ENCODE data around the gene LRTM1. TPM values are rescaled to one million over a fixed set of nuclear protein-coding genes. Genes with fewer than 3 reads are reported as not detected.

LRTM1 gene
- total RNA-seq, 2 experiments from 2014 or later, result not detected

DNA sequence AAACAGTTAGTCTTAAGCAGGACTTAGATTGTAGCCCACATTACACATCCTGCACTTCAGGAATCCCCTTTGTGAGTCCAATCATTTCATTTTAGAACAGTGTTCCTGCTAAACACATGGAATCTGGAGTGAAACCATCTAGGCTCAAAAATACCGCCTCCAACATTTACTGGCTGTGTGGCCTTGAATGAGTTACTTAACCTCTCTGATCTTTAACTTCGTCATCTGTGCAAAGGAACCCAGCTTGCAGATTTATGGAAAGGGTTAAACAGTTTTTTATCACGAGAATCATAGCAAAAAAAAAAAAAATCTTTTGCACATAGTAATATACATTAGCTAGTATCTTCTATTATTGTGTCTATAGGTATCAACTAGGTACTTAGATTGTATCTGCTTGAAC, 8.0 kb upstream of the LRTM1 start:
- H3K27ac Mint-ChIP-seq, result no peak overlapping the region
- ATAC-seq, result no peak
- H3K27me3 Mint-ChIP-seq (ENCODE audit: low read depth), result no peaks in the 10 kb centered on the region
- no peak overlapping the region for H3K4me3 Mint-ChIP-seq
- H3K36me3 Mint-ChIP-seq (ENCODE audit: low read depth), result no peaks in the 10 kb centered on the region
- DNase-seq, result no peak
- ChIA-PET POLR2A (no interaction called here), CTCF (no interaction called here)
- H3K9me3 Mint-ChIP-seq (ENCODE audit: insufficient read depth), result no peaks in the 10 kb centered on the region
- H3K4me1 Mint-ChIP-seq (ENCODE audit: low read depth), result no peaks in the 10 kb centered on the region

GRCh38 chr3:54932606-54933005, 4.7 kb upstream of the LRTM1 start:
- no peaks in the 10 kb centered on the region for H3K4me1 Mint-ChIP-seq (ENCODE audit: low read depth)
- H3K27me3 Mint-ChIP-seq (ENCODE audit: low read depth), result no peaks in the 10 kb centered on the region
- ATAC-seq, result no peak
- no peaks in the 10 kb centered on the region for H3K36me3 Mint-ChIP-seq (ENCODE audit: low read depth)
- no peak overlapping the region for H3K4me3 Mint-ChIP-seq
- H3K9me3 Mint-ChIP-seq (ENCODE audit: insufficient read depth), result no peaks in the 10 kb centered on the region
- no peak overlapping the region for H3K27ac Mint-ChIP-seq
- ChIA-PET CTCF (no interaction called here), POLR2A (no interaction called here)
- DNase-seq, result no peak

GRCh38 chr3:54931182-54931581, 3.3 kb upstream of the LRTM1 start:
- H3K9me3 Mint-ChIP-seq (ENCODE audit: insufficient read depth), result no peaks in the 10 kb centered on the region
- ChIA-PET POLR2A (no interaction called here), CTCF (no interaction called here)
- H3K4me1 Mint-ChIP-seq (ENCODE audit: low read depth), result no peaks in the 10 kb centered on the region
- H3K36me3 Mint-ChIP-seq (ENCODE audit: low read depth), result no peaks in the 10 kb centered on the region
- ATAC-seq, result no peak
- H3K27me3 Mint-ChIP-seq (ENCODE audit: low read depth), result no peaks in the 10 kb centered on the region
- DNase-seq, result no peak
- H3K27ac Mint-ChIP-seq, result no peak overlapping the region
- H3K4me3 Mint-ChIP-seq, result no peak overlapping the region

DNA sequence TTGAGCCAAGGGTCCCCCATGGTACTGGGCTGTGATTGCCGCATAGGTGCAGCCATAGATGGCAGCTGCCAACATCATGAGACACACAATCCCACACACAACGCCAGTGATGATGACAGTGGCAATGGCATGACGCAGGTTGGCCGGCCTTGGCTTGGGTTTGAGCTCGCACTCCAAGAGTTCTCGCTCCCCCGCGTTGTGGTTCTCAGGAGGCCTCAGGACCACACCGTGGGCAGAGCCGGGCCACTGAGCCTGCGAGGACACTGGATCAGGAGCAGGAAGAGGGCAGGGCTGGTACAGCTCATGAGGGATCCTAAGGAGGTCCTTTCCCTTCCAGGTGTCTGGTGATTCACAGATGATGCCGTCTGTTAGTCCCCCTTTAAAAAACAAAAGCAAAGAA, 9.3 kb downstream of the LRTM1 start:
- H3K9me3 Mint-ChIP-seq (ENCODE audit: insufficient read depth), result no peaks in the 10 kb centered on the region
- no peak overlapping the region for H3K4me3 Mint-ChIP-seq
- POLR2A ChIA-PET, result no interaction called here
- H3K36me3 Mint-ChIP-seq (ENCODE audit: low read depth), result no peaks in the 10 kb centered on the region
- H3K4me1 Mint-ChIP-seq (ENCODE audit: low read depth), result no peaks in the 10 kb centered on the region
- DNase-seq (no peak), ATAC-seq (no peak)
- no peak overlapping the region for H3K27ac Mint-ChIP-seq
- no peaks in the 10 kb centered on the region for H3K27me3 Mint-ChIP-seq (ENCODE audit: low read depth)
- CTCF ChIA-PET, result no interaction called here

GRCh38 chr3:54917862-54918261, 10.0 kb downstream of the LRTM1 start:
- Mint-ChIP-seq H3K27me3 (ENCODE audit: low read depth) (no peaks in the 10 kb centered on the region), H3K36me3 (ENCODE audit: low read depth) (no peaks in the 10 kb centered on the region), H3K27ac (no peak overlapping the region), H3K4me1 (ENCODE audit: low read depth) (no peaks in the 10 kb centered on the region), H3K4me3 (no peak overlapping the region), H3K9me3 (ENCODE audit: insufficient read depth) (no peaks in the 10 kb centered on the region)
- DNase-seq (no peak), ATAC-seq (no peak)
- POLR2A ChIA-PET, result no interaction called here
- CTCF ChIA-PET, result no interaction called here

GRCh38 chr3:54917174-54917573, 10.7 kb downstream of the LRTM1 start:
- H3K9me3 Mint-ChIP-seq (ENCODE audit: insufficient read depth), result no peaks in the 10 kb centered on the region
- H3K27ac Mint-ChIP-seq, result no peak overlapping the region
- DNase-seq, result no peak
- H3K36me3 Mint-ChIP-seq (ENCODE audit: low read depth), result no peaks in the 10 kb centered on the region
- no peak overlapping the region for H3K4me3 Mint-ChIP-seq
- no peaks in the 10 kb centered on the region for H3K4me1 Mint-ChIP-seq (ENCODE audit: low read depth)
- ChIA-PET CTCF (no interaction called here), POLR2A (no interaction called here)
- no peaks in the 10 kb centered on the region for H3K27me3 Mint-ChIP-seq (ENCODE audit: low read depth)
- no peak for ATAC-seq

DNA sequence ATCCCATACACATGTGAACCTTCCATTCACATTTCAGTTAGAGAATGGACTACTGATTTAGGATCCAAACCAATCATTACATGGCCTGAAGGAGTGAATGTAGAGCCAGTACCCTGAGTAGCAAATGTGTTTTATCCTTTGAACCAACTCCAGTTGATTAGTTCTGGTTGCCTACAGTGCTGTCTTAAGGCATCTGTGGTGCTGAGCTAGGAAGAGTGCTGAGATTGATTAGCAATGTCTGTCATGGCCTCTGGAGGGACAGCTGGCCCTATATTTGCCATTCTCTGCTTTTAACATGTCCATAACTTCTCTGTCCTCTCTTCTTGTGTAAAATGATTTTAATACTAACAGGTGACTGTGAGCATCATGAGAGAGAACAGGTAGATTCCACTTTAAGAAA, 11.1 kb downstream of the LRTM1 start:
- DNase-seq (no peak), ATAC-seq (no peak)
- Mint-ChIP-seq H3K4me3 (no peak overlapping the region), H3K36me3 (ENCODE audit: low read depth) (no peaks in the 10 kb centered on the region), H3K9me3 (ENCODE audit: insufficient read depth) (no peaks in the 10 kb centered on the region), H3K27me3 (ENCODE audit: low read depth) (no peaks in the 10 kb centered on the region), H3K4me1 (ENCODE audit: low read depth) (no peaks in the 10 kb centered on the region), H3K27ac (no peak overlapping the region)
- CTCF ChIA-PET, result no interaction called here
- POLR2A ChIA-PET, result no interaction called here

- Mint-ChIP-seq H3K27ac (no peak overlapping the region), H3K36me3 (ENCODE audit: low read depth) (no peaks in the 10 kb centered on the region), H3K27me3 (ENCODE audit: low read depth) (no peaks in the 10 kb centered on the region), H3K4me1 (ENCODE audit: low read depth) (no peaks in the 10 kb centered on the region), H3K9me3 (ENCODE audit: insufficient read depth) (no peaks in the 10 kb centered on the region), H3K4me3 (no peak overlapping the region)
- POLR2A ChIA-PET, result no interaction called here
- DNase-seq (no peak), ATAC-seq (no peak)
- CTCF ChIA-PET, result no interaction called here
Measured at GRCh38 chr3:54915976-54916375, 11.9 kb downstream of the LRTM1 start.

GRCh38 chr3:54915181-54915580, 12.7 kb downstream of the LRTM1 start:
- ATAC-seq, result no peak
- Mint-ChIP-seq H3K36me3 (ENCODE audit: low read depth) (no peaks in the 10 kb centered on the region), H3K9me3 (ENCODE audit: insufficient read depth) (no peaks in the 10 kb centered on the region), H3K27ac (no peak overlapping the region), H3K27me3 (ENCODE audit: low read depth) (no peaks in the 10 kb centered on the region), H3K4me3 (no peak overlapping the region), H3K4me1 (ENCODE audit: low read depth) (no peaks in the 10 kb centered on the region)
- DNase-seq, result no peak
- CTCF ChIA-PET, result no interaction called here
- POLR2A ChIA-PET, result no interaction called here

DNA sequence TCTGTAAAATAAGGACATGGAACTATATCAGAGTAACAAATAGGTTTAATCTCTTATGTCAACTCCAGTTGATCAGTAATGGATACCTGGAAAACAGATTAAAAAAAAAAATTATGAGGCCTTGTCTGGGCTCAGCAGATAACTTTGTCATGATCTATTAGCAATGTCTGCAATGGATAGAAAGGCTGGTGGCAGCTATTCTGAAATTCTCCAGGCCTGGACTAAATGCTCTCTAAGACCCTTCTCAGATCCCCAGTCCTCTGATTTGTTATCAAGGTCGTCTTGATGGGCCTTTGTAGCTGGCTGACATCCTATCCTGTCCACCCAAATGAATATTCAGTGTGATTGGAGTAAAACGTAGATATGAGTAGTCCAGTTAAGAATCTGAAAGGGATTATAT, 13.7 kb downstream of the LRTM1 start:
- Mint-ChIP-seq H3K9me3 (ENCODE audit: insufficient read depth) (no peaks in the 10 kb centered on the region), H3K4me1 (ENCODE audit: low read depth) (no peaks in the 10 kb centered on the region), H3K27ac (no peak overlapping the region), H3K27me3 (ENCODE audit: low read depth) (no peaks in the 10 kb centered on the region), H3K4me3 (no peak overlapping the region), H3K36me3 (ENCODE audit: low read depth) (no peaks in the 10 kb centered on the region)
- DNase-seq (no peak), ATAC-seq (no peak)
- CTCF ChIA-PET, result no interaction called here
- POLR2A ChIA-PET, result no interaction called here

DNA sequence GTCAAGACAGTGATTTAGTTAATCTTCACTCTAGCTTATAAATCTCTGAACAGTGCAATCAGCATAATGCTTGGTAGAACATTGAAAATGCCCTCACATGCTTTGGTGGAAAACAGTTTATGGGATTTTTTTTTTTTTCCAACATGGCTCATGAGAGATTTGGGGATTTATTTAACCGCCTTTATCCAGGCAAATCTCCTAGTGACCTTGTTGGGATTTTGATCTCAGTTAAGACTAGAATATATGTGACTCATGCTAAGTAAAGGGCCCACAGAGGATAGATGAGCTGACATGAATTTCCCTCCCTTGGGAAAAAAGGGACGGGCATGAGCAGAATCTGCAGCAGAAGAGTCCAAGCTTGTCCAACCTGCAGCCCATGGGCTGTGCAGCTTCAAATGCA, 18.7 kb downstream of the LRTM1 start:
- ATAC-seq, result no peak
- Mint-ChIP-seq H3K27me3 (ENCODE audit: low read depth) (no peaks in the 10 kb centered on the region), H3K9me3 (ENCODE audit: insufficient read depth) (no peaks in the 10 kb centered on the region), H3K4me1 (ENCODE audit: low read depth) (no peaks in the 10 kb centered on the region), H3K27ac (no peak overlapping the region), H3K4me3 (no peak overlapping the region), H3K36me3 (ENCODE audit: low read depth) (no peaks in the 10 kb centered on the region)
- POLR2A ChIA-PET, result no interaction called here
- CTCF ChIA-PET, result no interaction called here
- no peak for DNase-seq

DNA sequence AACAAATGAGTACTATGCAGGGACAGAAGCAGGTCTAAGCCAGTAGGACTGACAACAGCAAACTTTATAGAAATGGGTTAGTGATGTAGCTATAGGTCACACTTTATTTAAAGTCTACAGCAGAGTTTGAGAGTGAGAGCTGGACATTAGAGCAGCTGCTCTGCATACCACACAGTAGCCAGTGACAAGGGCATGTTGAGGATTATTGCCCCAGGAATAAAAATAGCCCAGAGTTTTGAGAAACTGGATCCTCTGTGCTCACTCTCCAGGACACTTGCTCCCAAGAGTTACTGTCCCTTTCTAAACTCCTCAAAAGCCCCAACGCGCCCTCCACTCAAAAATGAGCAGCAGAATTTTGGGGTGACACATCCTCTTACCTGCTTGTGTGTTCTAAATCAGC, 21.1 kb downstream of the LRTM1 start:
- Mint-ChIP-seq H3K9me3 (ENCODE audit: insufficient read depth) (no peaks in the 10 kb centered on the region), H3K4me1 (ENCODE audit: low read depth) (no peaks in the 10 kb centered on the region), H3K27me3 (ENCODE audit: low read depth) (no peaks in the 10 kb centered on the region), H3K27ac (no peak overlapping the region), H3K4me3 (no peak overlapping the region), H3K36me3 (ENCODE audit: low read depth) (no peaks in the 10 kb centered on the region)
- ATAC-seq, result no peak
- CTCF ChIA-PET, result no interaction called here
- no peak for DNase-seq
- POLR2A ChIA-PET, result no interaction called here

- Mint-ChIP-seq H3K27me3 (ENCODE audit: low read depth) (no peaks in the 10 kb centered on the region), H3K36me3 (ENCODE audit: low read depth) (no peaks in the 10 kb centered on the region), H3K9me3 (ENCODE audit: insufficient read depth) (no peaks in the 10 kb centered on the region), H3K4me3 (no peak overlapping the region), H3K27ac (no peak overlapping the region), H3K4me1 (ENCODE audit: low read depth) (no peaks in the 10 kb centered on the region)
- ChIA-PET POLR2A (no interaction called here), CTCF (no interaction called here)
- ATAC-seq (no peak), DNase-seq (no peak)
Measured at GRCh38 chr3:54905920-54906319, 21.9 kb downstream of the LRTM1 start.
